HCT116 (cell line): ENCODE results near the gene KYNU. TPM values are rescaled to one million over a fixed set of nuclear protein-coding genes. Genes with fewer than 3 reads are reported as not detected.
"Not testable (repeated sequence)": the region's sequence is repeated elsewhere in the genome, so short reads cannot be mapped to it uniquely, and the experiment has no call there.

ENCODE experiments used
- ATAC-seq: fragments of 200-7000 bp; cut with Tn5 transposase; 2 replicates; pipeline ENCODE4 v1.9.1; 2020; ENCODE audit warnings: mild to moderate bottlenecking, moderate library complexity
- BruUV-seq: library from RNA; stranded (reverse); fragments of 400-500 nt; replicated peaks from 2 replicates; lab custom pipeline; 2021; lab: Mats Ljungman, UMichigan
- CTCF ChIA-PET: fragments of 300-600 bp; sonication (Branson Sonifier 250); formaldehyde crosslinking; loops from one replicate; lab custom pipeline; 2021; ENCODE audit warnings: antibody characterized with exemption; lab: Charles Lee
- POLR2A ChIA-PET: fragments of 300-600, 350-600 bp; sonication (Branson Sonifier 250); formaldehyde crosslinking; loops from one replicate; lab custom pipeline; 2021; ENCODE audit warnings: antibody characterized with exemption; lab: Charles Lee
- RAD21 ChIA-PET, 2 experiments: fragments of 300-600 bp; sonication (Branson Sonifier 250); formaldehyde crosslinking; loops; one replicate each; lab custom pipeline; 2023; ENCODE audit warnings: low total read pairs in 2 of 2; ENCODE audit not compliant: uncharacterized antibody in 2 of 2, unreplicated experiment in 2 of 2, low non-redundant PET in 1 of 2; lab: Charles Lee
- DNase-seq: peaks from one replicate; pipeline ENCODE4 v3.0.0-alpha.2; 2010; ENCODE audit warnings: low read depth, low spot score
- H2AFZ ChIP-seq: fragments of 200-600 bp; shearing (Covaris generic), sonication (generic); 2 replicates; pipeline ENCODE4 v1.6.1; 2017; ENCODE audit warnings: low read depth, mixed run types, mixed read lengths, antibody characterized with exemption, low read length; ENCODE audit not compliant: poor library complexity, severe bottlenecking
- H3K27ac ChIP-seq: 2 replicates; pipeline ENCODE4 v1.5.1; 2012; ENCODE audit warnings: low read depth, low read length
- H3K27me3 ChIP-seq: fragments of 200-600 bp; sonication (generic); 2 replicates; pipeline ENCODE4 v1.6.1; 2016; ENCODE audit warnings: mixed run types, low read length, mixed read lengths; ENCODE audit not compliant: insufficient read depth
- H3K36me3 ChIP-seq, 2 experiments: fragments of 200-500 bp in 1 of 2; fragments of 200-600 bp in 1 of 2; sonication (Bioruptor generic) in 1 of 2; sonication (generic) in 1 of 2; 2 replicates each; pipeline versions ENCODE4 v1.5.1 to v1.6.1; 2014 to 2016; ENCODE audit warnings: low read length in 2 of 2, inconsistent platforms in 1 of 2, mixed read lengths in 1 of 2, mixed run types in 1 of 2; ENCODE audit not compliant: insufficient read depth in 2 of 2, control insufficient read depth in 1 of 2
- H3K4me1 ChIP-seq, 2 experiments: fragments of 200-600 bp in 1 of 2; sonication (generic) in 1 of 2; 2 replicates each; pipeline versions ENCODE4 v1.5.1 to v1.6.1; 2012 to 2017; ENCODE audit warnings: low read length in 2 of 2, inconsistent platforms in 1 of 2, mild to moderate bottlenecking in 1 of 2, mixed read lengths in 1 of 2, mixed run types in 1 of 2, moderate library complexity in 1 of 2; ENCODE audit not compliant: insufficient read depth in 2 of 2, control insufficient read depth in 1 of 2
- H3K4me2 ChIP-seq: fragments of 200-600 bp; sonication (generic); 2 replicates; pipeline ENCODE4 v1.6.1; 2017; ENCODE audit warnings: mixed run types, low read length, mixed read lengths
- H3K4me3 ChIP-seq, 2 experiments: fragments of 200-600 bp in 1 of 2; sonication (generic) in 1 of 2; replicated peaks in 1 of 2; 2 replicates each; pipeline ENCODE4 v1.5.1; 2011 to 2016; ENCODE audit warnings: low read length in 2 of 2, control low read depth in 1 of 2, low read depth in 1 of 2, mild to moderate bottlenecking in 1 of 2, mixed read lengths in 1 of 2, mixed run types in 1 of 2
- H3K79me2 ChIP-seq: fragments of 200-600 bp; sonication (generic); 2 replicates; pipeline ENCODE4 v1.6.1; 2017; ENCODE audit warnings: mild to moderate bottlenecking, mixed run types, low read length, moderate library complexity, mixed read lengths; ENCODE audit not compliant: insufficient read depth
- H3K9ac ChIP-seq: fragments of 200-600 bp; sonication (generic); 2 replicates; pipeline ENCODE4 v1.6.1; 2016; ENCODE audit warnings: low read length, mixed read lengths
- H3K9me2 ChIP-seq: fragments of 200-600 bp; sonication (generic), shearing (Covaris generic); 2 replicates; pipeline ENCODE4 v1.6.1; 2017; ENCODE audit warnings: mixed run types, mild to moderate bottlenecking, moderate library complexity; ENCODE audit not compliant: insufficient read depth
- H3K9me3 ChIP-seq, 2 experiments: fragments of 200-500 bp in 1 of 2; fragments of 200-600 bp in 1 of 2; sonication (Bioruptor generic) in 1 of 2; sonication (generic) in 1 of 2; 2 replicates each; pipeline ENCODE4 v1.6.1; 2014 to 2017; ENCODE audit warnings: low read length in 2 of 2, mixed read lengths in 2 of 2, inconsistent platforms in 1 of 2, low read depth in 1 of 2, mild to moderate bottlenecking in 1 of 2, mixed run types in 1 of 2, moderate library complexity in 1 of 2; ENCODE audit not compliant: control insufficient read depth in 1 of 2, insufficient read depth in 1 of 2
- H4K20me1 ChIP-seq: fragments of 200-600 bp; sonication (generic), shearing (Covaris generic); 2 replicates; pipeline ENCODE4 v1.6.1; 2017; ENCODE audit warnings: mixed run types, mild to moderate bottlenecking, moderate library complexity; ENCODE audit not compliant: insufficient read depth
- EZH2 ChIP-seq: fragments of 200-600 bp; sonication (generic); IDR thresholded peaks from 2 replicates; pipeline ENCODE4 v1.6.1; 2017; ENCODE audit warnings: antibody characterized with exemption, mixed run types
- POLR2A ChIP-seq: IDR thresholded peaks from 2 replicates; pipeline ENCODE4 v1.7.0; 2011; ENCODE audit warnings: borderline replicate concordance; ENCODE audit not compliant: insufficient read depth, insufficient read length; ENCODE audit errors: extremely low read depth
- REST ChIP-seq: IDR thresholded peaks from 2 replicates; pipeline ENCODE4 v1.6.1; 2012; ENCODE audit warnings: low read depth
- ZFX ChIP-seq: fragments of 450-650 bp; IDR thresholded peaks from 2 replicates; pipeline ENCODE4 v1.6.1; 2017
- intact Hi-C: fragments of 100-400 bp; cut with micrococcal nuclease; formaldehyde crosslinking; loops from 2 replicates; pipeline ENCODE4 v1.10.0; 2022
- total RNA-seq: library from RNA; stranded (reverse); gene quantifications from one replicate; pipeline ENCODE4 v1.2.1, GENCODE V29; 2021; ENCODE audit not compliant: unreplicated experiment

The KYNU gene
- total RNA-seq, 1 experiment from 2014 or later, result 0.22 TPM

- not testable (repeated sequence) for DNase-seq, BruUV-seq, H3K27ac ChIP-seq
These were observed 8.4 kb upstream of the KYNU start for GRCh38 chr2:142869065-142869460.

GRCh38 chr2:142869461-142870106 is 7.9 kb upstream of the KYNU start:
- H3K79me2 ChIP-seq, result no peaks in the 10 kb centered on the region
- H3K9me3 ChIP-seq, result no peaks in the 10 kb centered on the region
- ChIA-PET CTCF (no interaction called here), RAD21 (no interaction called here), POLR2A (no interaction called here)
- no peak overlapping the region for H2AFZ ChIP-seq
- H4K20me1 ChIP-seq, result no peaks in the 10 kb centered on the region
- ATAC-seq (no peak), DNase-seq (no peak)
- no peaks in the 10 kb centered on the region for H3K27me3 ChIP-seq
- no peaks in the 10 kb centered on the region for H3K36me3 ChIP-seq
- no peak for TF ChIP-seq ZFX
- TF ChIP-seq REST, result no peak
- no peak for TF ChIP-seq EZH2
- no peak for TF ChIP-seq POLR2A
- no peak overlapping the region for H3K27ac ChIP-seq
- intact Hi-C loops, result no loop called here
- H3K9me2 ChIP-seq, result no peaks in the 10 kb centered on the region
- peaks cover 0 to 6% of the 10 kb centered on the region in 2 experiments; a peak in 1 of 4 replicates for H3K4me1 ChIP-seq
- H3K4me3 ChIP-seq, result no peak overlapping the region
- BruUV-seq, result no TSS peak
- H3K9ac ChIP-seq, result no peak overlapping the region
- no peak overlapping the region for H3K4me2 ChIP-seq

More at GRCh38 chr2:142869065-142869460, 8.4 kb upstream of the KYNU start:
- H3K4me3 ChIP-seq, ATAC-seq, H3K79me2 ChIP-seq, H2AFZ ChIP-seq, POLR2A ChIA-PET, H3K4me2 ChIP-seq, intact Hi-C loops, RAD21 ChIA-PET, H3K36me3 ChIP-seq, H3K9me2 ChIP-seq, H4K20me1 ChIP-seq, H3K27me3 ChIP-seq, H3K9ac ChIP-seq, H3K4me1 ChIP-seq, H3K9me3 ChIP-seq, CTCF ChIA-PET: not testable (repeated sequence)
